Femur (tissue), 1 donor: ENCODE results near the gene EYA3.
"Not testable (repeated sequence)": the region's sequence is repeated elsewhere in the genome, so short reads cannot be mapped to it uniquely, and the experiment has no call there.

Experiments used
- DNase-seq: peaks from one replicate; pipeline ENCODE4 v3.0.0-alpha.2; 2017

Gene EYA3

GRCh38 chr1:28027238-28027637, 61.2 kb downstream of the EYA3 start:
- no peak for DNase-seq

DNA sequence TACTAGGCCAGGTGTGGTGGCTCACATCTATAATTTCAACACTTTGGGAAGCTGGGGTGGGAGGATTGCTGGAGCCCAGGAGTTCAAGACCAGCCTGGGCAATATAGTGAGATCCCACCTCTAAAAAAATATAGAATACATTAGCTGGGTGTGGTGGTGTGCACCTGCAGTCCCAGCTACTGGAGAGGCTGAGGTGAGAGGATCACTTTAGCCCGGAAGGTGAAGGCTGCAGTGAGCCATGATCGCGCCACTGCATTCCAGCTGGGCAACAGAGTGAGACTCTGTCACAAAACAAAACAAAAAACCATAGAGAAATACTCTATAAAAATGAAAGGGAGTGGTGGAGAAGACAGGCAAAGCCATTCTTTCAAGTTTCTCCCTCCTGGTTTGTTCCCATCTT, 62.1 kb downstream of the EYA3 start:
- no peak for DNase-seq

DNA sequence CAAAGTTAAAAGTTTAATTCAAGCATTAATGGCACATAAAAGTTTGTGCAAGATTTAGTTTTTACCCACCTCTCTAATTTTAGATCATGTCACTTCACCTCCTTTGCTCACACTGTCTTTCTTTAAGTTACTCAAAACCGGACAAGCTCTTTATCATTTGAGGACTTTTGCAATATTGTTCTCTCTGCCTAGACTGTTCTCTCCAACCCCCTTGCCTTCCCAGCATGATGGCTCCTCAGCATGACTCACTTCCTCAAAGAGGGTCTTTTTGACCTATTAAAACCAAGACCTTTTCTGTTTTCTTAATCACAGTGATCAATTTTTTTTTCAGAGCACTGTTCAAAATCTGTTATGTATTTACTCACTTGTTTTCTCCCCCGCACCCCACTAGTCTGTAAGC, 67.3 kb downstream of the EYA3 start:
- no peak for DNase-seq

DNA sequence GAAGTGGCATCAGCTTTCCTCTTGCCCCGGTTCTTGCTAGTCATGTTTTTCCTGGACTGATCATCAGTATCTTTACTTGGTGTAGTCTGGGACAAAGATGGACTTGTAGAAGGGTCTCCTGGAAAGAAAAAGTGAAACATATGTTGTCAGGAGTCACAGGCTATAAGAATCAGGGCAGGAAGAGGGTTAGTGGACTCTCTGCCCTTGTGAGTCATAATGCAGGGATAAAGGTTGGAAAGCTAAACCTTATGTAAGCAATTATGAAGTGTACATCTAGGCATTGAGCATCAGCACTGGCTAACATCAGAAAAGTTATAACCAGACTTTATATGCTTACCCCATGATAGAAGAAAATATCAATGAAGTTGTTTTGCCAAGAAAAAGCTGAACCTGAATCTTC, 77.4 kb downstream of the EYA3 start:
- no peak for DNase-seq

- not testable (repeated sequence) for DNase-seq
Observed at GRCh38 chr1:28003117-28003516, 85.3 kb downstream of the EYA3 start.

- no peak for DNase-seq
Observed at GRCh38 chr1:28002600-28002999, 85.8 kb downstream of the EYA3 start.

DNA sequence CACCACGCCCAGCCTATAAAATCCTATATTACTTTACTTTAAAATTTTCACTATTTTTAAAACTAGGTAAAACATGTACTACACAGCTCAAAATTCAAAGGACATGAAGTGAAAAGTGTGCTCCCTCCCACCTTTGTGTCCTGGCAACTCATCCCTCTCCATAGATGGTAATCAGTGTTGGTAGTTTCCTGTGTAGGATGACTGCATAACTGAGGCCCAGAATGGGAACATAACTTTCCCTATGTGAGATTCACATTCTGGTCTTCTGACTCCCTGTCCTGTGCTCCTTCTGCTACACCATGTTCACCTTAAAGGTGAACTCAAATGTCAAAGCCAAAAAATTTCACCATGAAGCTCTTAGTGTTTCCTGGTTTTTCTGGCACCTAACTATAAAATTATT, 89.4 kb downstream of the EYA3 start:
- no peak for DNase-seq

DNA sequence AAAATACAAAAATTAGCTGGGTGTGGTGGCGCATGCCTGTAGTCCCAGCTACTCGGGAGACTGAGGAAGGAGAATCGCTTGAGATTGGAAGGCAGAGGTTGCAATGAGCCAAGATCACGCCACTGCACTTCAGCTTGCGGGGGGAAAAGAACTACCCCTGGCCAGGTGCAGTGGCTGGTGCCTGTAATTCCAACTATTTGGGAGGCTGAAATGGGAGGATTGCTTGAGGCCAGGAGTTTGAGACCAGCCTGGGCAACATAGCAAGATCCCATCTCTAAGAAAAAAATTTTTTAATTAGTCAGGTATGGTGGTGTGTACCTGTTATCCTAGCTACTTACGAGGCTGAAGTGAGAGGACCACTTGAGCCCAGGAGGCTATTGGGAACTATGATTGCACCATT, 93.9 kb downstream of the EYA3 start:
- not testable (repeated sequence) for DNase-seq

DNA sequence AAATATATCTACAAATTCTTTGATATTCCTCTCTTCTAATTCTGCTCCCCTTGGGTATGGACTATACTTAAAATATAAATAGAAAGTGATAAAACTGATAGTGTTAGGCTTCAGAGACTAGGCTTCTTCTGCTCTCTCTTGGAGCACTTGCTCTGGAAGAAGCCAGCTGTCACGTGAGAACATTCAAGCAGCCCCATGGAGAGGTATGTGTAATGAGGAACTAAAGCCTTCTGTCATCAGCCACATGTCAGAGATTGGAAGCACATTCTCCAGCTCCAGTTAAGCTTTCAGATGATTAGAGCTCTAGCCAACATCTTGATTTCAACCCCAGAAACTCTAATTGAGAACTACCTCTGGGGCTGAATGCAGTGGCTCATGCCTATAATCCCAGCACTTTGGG, 94.3 kb downstream of the EYA3 start:
- no peak for DNase-seq

- DNase-seq: no peak
Observed at GRCh38 chr1:27993241-27993640, 95.2 kb downstream of the EYA3 start.

GRCh38 chr1:27992276-27992675, 96.1 kb downstream of the EYA3 start:
- no peak for DNase-seq

- DNase-seq: no peak
Observed at GRCh38 chr1:27990920-27991537, 97.4 kb downstream of the EYA3 start.

- no peak for DNase-seq
Observed at GRCh38 chr1:27981145-27981544, 107.3 kb downstream of the EYA3 start.

DNA sequence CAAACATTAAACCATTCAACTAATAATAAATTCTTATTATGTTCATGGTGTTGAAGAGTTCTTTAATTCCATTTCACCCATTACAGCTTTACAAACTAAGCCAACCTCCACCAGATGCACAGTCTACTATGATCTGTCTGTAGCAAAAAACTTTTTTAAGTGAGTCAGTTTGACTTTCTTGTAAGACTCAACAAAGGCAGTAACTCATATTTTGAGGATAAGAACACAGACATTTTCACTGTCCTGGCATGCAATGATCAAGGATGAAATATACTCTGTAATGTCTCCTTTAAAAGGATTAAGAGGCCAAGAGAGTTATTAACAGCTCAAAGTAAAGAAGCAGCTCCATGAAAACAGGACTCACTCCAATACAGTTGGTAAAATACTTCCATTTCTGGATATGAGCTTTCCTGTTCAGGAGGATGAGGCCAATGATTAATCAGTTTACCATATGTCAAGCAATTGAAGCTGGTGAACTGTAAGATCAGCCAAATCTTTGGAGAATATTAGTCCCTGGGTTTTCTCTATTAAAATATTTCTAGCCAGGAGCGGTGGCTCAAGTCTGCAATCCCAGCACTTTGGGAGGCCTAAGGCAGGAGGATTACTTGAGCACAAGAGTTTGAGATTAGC, 108.1 kb downstream of the EYA3 start:
- no peak for DNase-seq

DNA sequence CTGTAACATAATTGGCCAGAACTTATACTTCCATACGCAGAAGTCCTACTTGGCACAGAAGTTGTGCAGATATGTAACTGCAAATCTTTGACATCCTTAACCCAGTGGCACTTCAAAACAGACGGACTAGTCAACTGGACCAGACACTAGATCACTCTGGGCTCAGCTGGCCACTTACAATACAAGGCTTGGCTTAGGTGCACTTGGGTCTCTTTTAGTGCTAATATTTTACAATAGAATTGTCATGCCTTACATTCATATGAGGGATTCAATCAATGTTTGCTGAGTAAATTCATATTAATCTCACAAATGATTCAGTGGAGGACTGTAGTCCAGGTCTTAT, 108.6 kb downstream of the EYA3 start:
- no peak for DNase-seq

DNA sequence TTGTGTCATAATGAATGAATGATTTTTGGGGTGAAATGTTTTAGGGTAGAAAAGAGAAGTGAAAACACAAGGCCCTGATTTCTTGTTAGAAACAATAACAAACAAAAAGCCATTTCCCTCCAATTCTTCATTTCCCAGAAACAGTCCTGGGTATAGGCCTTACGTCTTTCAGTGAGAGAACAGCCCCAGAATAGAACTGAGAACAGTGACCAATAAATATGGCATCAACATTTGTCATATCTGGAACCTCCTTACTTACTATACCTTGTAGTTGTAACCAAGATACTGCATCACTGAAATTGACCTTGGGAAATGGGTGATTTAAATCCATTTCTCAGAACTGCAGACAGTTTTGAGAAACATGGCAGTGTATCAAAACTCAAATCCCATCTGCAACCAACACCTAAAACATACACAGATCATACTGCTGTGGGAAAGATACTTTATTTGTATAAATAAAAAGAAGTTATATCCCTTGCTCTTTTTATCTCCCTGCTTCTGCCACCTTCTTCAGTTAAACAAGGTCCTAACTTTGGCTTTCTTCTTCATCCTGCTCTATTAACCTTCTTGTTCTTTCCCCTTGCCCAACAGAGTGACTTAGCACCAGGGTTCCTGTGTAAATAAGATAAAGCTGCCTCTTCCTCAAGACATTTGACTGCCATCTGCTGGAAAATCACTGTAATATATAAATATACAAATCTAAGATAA, 109.1 kb downstream of the EYA3 start:
- no peak for DNase-seq

GRCh38 chr1:27974417-27974781, 114.0 kb downstream of the EYA3 start:
- no peak for DNase-seq

DNA sequence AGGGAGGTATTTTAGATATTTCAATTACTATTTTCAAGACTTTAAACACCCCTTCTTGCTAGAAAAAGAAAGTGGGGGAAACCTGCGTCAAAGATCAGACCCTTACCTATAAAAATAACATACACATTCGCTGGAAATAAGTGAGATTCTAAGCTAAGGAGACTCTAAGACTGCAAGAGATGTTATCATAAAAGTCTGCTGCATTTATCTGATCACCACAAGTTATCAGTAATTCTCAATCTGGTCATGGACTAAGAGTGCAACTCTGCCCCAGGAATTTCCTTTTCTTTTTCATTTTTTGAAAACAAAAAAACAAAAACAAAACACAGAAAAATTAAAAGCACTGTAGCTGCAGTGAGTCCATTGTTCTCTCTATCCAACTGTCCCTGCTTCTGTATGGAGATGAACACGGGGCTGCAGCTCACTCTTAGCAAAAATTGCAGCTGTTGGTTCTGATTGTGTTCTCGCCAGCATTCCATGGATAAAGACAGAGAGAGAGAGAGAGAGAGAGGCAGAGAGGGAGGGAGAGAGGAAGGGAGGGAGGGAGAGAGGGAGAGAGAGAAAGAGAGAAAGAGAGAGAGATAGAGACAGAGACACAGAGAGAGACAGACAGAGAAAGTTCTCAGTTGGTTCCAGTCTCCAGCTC, 114.5 kb downstream of the EYA3 start:
- DNase-seq: no peak

GRCh38 chr1:27972141-27972540, 116.3 kb downstream of the EYA3 start:
- DNase-seq: no peak

GRCh38 chr1:27971674-27972073, 116.7 kb downstream of the EYA3 start:
- DNase-seq: no peak

DNA sequence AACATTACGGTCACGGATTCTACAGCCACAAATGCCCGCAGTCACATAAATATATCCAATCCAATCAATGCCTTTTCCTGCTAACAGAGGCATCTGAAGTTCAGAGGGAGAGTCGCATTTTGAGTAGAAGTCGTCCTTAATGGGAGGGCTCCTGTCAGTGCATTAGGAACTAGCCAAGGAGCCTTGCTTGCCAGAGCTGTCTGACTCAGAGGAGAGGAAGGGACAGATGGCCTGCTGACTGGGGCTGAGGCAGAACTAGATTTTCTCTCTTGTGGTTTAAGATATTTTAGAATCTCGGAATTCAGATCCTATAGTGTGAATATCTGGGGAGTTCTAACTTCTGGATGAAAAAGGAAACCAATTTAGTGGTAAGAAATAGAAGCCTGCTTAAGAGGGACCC, 118.0 kb downstream of the EYA3 start:
- no peak for DNase-seq

DNA sequence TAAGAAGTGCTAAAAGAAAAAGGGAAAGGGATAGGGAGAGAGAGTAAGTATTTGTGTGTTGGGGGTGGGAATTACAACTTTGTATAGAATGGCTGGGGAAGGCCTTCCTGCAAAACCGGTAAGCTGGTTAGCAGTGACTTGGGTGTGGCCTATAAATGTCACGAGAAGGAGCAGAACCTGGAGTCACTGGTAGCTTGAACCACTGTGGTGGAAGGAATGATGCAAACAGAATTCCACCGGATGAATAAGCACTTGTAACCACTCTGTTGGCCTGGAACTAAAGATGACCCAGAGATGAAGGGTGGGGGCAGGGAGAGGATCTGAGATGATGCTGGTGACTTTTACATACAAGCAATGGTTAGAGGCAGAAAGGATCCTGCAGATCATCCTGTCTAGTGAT, 119.7 kb downstream of the EYA3 start:
- no peak for DNase-seq

GRCh38 chr1:27967884-27968466, 120.4 kb downstream of the EYA3 start:
- no peak for DNase-seq
